Endothelial cell of umbilical vein (primary cell): ENCODE results near the gene EXT2. TPM values are rescaled to one million over a fixed set of nuclear protein-coding genes. Genes with fewer than 3 reads are reported as not detected.

Source experiments
- BruUV-seq: library from RNA; stranded (reverse); fragments of 400-500 nt; replicated peaks from 2 replicates; lab custom pipeline; 2021; lab: Mats Ljungman, UMichigan
- CTCF ChIA-PET: fragments of 300-600, 350-600 bp; sonication (Branson Sonifier 250); formaldehyde crosslinking; loops from one replicate; lab custom pipeline; 2021; ENCODE audit warnings: antibody characterized with exemption, inconsistent platforms; lab: Charles Lee
- POLR2A ChIA-PET: fragments of 300-600, 350-600 bp; sonication (Branson Sonifier 250); formaldehyde crosslinking; loops from one replicate; lab custom pipeline; 2021; ENCODE audit warnings: antibody characterized with exemption, inconsistent platforms; lab: Charles Lee
- DNase-seq: peaks from one replicate; pipeline ENCODE4 v3.0.0-alpha.2; 2011; ENCODE audit warnings: low read depth, low spot score
- FAIRE-seq: peaks from 2 replicates; lab custom pipeline; 2011; peaks lifted over from hg19 to GRCh38; lab: Jason Lieb, UNC
- H2AFZ ChIP-seq: 2 replicates; pipeline ENCODE4 v1.6.0; 2012; ENCODE audit warnings: low read depth, low read length, control low read depth, inconsistent platforms
- H3K27ac ChIP-seq: 2 replicates; pipeline ENCODE4 v1.5.1; 2011; ENCODE audit warnings: low read depth, mild to moderate bottlenecking, control low read depth, low read length, moderate library complexity; ENCODE audit not compliant: insufficient read depth
- H3K27me3 ChIP-seq, 2 experiments: 2 replicates each; pipeline versions ENCODE4 v1.6.0 to v1.6.1; 2011; ENCODE audit warnings: low read length in 2 of 2, mixed read lengths in 1 of 2; ENCODE audit not compliant: control insufficient read depth in 2 of 2, insufficient read depth in 2 of 2
- H3K36me3 ChIP-seq, 2 experiments: 2 replicates in 1 of 2; 3 replicates in 1 of 2; pipeline ENCODE4 v1.5.1; 2011; ENCODE audit warnings: low read length in 2 of 2, mild to moderate bottlenecking in 1 of 2, moderate library complexity in 1 of 2; ENCODE audit not compliant: control insufficient read depth in 2 of 2, insufficient read depth in 2 of 2; ENCODE audit errors: extremely low read depth in 1 of 2
- H3K4me1 ChIP-seq: 3 replicates; pipeline ENCODE4 v1.5.1; 2011; ENCODE audit warnings: mild to moderate bottlenecking, low read length; ENCODE audit not compliant: control insufficient read depth, insufficient read depth; ENCODE audit errors: extremely low read depth
- H3K4me2 ChIP-seq: 2 replicates; pipeline ENCODE4 v1.6.1; 2011; ENCODE audit warnings: low read length, control low read depth, mixed read lengths; ENCODE audit not compliant: insufficient read depth
- H3K4me3 ChIP-seq, 3 experiments: fragments of 200-600 bp in 1 of 3; sonication (generic), shearing (Covaris generic) in 1 of 3; replicated peaks in 1 of 3; 2 replicates each; pipeline ENCODE4 v1.5.1; 2011 to 2016; ENCODE audit warnings: control low read depth in 3 of 3, low read length in 3 of 3, mild to moderate bottlenecking in 2 of 3, inconsistent platforms in 1 of 3, low read depth in 1 of 3, moderate library complexity in 1 of 3; ENCODE audit not compliant: insufficient read depth in 1 of 3
- H3K79me2 ChIP-seq: 2 replicates; pipeline ENCODE4 v1.6.0; 2012; ENCODE audit warnings: low read length, inconsistent platforms; ENCODE audit not compliant: control insufficient read depth, insufficient read depth
- H3K9ac ChIP-seq: replicated peaks from 2 replicates; pipeline ENCODE3; 2011; ENCODE audit warnings: low read length, control low read depth; ENCODE audit not compliant: insufficient read depth; ENCODE audit errors: extremely low read depth
- H3K9me1 ChIP-seq: replicated peaks from 3 replicates; pipeline ENCODE4 v1.6.0; 2011; ENCODE audit warnings: mild to moderate bottlenecking, low read length; ENCODE audit not compliant: control insufficient read depth, insufficient read depth; ENCODE audit errors: extremely low read depth
- H3K9me3 ChIP-seq: replicated peaks from 2 replicates; pipeline ENCODE4 v1.5.1; 2012; ENCODE audit warnings: low read length, inconsistent platforms; ENCODE audit not compliant: control insufficient read depth, insufficient read depth
- H4K20me1 ChIP-seq: replicated peaks from 2 replicates; pipeline ENCODE3; 2011; ENCODE audit warnings: mild to moderate bottlenecking, low read length; ENCODE audit not compliant: control insufficient read depth, insufficient read depth; ENCODE audit errors: extremely low read depth
- JUN ChIP-seq: IDR thresholded peaks from 2 replicates; pipeline ENCODE4 v1.6.1; 2011; ENCODE audit warnings: borderline replicate concordance, low read depth; ENCODE audit not compliant: insufficient read length, insufficient read depth
- MYC ChIP-seq: IDR thresholded peaks from one replicate; pipeline ENCODE4 v1.6.1; 2011; ENCODE audit warnings: mild to moderate bottlenecking, low read depth, low read length
- POLR2AphosphoS5 ChIP-seq: IDR thresholded peaks from 2 replicates; pipeline ENCODE4 v1.6.1; 2012; ENCODE audit warnings: low read depth, mild to moderate bottlenecking, control low read depth, low read length, moderate library complexity; ENCODE audit not compliant: insufficient read depth
- dilution Hi-C: fragments of 300-500 bp; cut with MboI; formaldehyde crosslinking; loops from one replicate; pipeline ENCODE4 v1.15.0; 2019; ENCODE audit warnings: low sequenced_read_pairs; ENCODE audit not compliant: extremely low pct_ligation_motif_present
- intact Hi-C: fragments of 100-400 bp; cut with micrococcal nuclease; formaldehyde crosslinking; loops from one replicate; pipeline ENCODE4 v1.10.0; 2022
- polyA plus RNA-seq, 4 experiments: library from polyadenylated mRNA; depleted of rRNA in 3 of 4; stranded (reverse) in 3 of 4; unstranded in 1 of 4; fragments of >200 nt; gene quantifications; 2 replicates each; pipeline versions ENCODE4 v1.2.1 to v1.2.3, GENCODE V29; 2011 to 2012; ENCODE audit warnings: missing spikeins in 1 of 4
- total RNA-seq: library from RNA; stranded (reverse); gene quantifications from 2 replicates; pipeline ENCODE4 v1.2.3, GENCODE V29; 2021

The EXT2 gene
- total and polyA plus RNA-seq, 2 donors (not counting 3 experiments of a cell fraction or from before 2014, with no cell fraction given) = 50.9 to 60.3 TPM

DNA sequence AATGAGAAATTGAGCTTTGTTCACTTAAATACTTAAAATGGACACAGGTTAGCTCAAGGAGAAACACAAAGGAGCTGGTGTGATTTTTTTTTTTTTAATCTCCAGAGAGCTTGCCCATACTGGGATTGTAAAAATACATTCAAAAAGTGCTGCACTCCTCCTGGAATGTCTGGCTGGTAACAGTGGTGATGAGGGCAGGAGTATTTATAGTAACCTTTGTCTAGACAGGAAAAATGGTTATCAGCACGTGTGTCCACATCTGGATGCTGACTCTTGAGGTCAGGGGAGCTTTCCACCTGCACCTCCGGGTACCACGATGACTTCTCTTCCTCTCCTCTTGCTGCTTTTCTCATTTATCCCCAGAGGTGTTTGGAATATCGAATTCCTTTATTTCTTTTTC lies 30.1 kb downstream of the EXT2 start:
- FAIRE-seq (peak; percentile 69), DNase-seq (peak; percentile 41)
- dilution Hi-C loops (no loop called here), intact Hi-C loops (no loop called here)
- H3K27me3 ChIP-seq = no peaks in the 10 kb centered on the region
- BruUV-seq = no TSS peak
- peaks cover 5% of the 10 kb centered on the region for H3K4me1 ChIP-seq
- no peaks in the 10 kb centered on the region for H3K9me3 ChIP-seq
- H3K9ac ChIP-seq = no peak overlapping the region
- H2AFZ ChIP-seq = no peak overlapping the region
- H3K9me1 ChIP-seq = no peaks in the 10 kb centered on the region
- TF ChIP-seq JUN (peak; percentile 9), POLR2AphosphoS5 (no peak)
- no peaks in the 10 kb centered on the region for H4K20me1 ChIP-seq
- no peak overlapping the region for H3K4me3 ChIP-seq
- H3K27ac ChIP-seq = peak overlapping the region; percentile 15
- no peak overlapping the region for H3K4me2 ChIP-seq
- peaks cover 0 to 5% of the 10 kb centered on the region in 2 experiments for H3K36me3 ChIP-seq
- no peaks in the 10 kb centered on the region for H3K79me2 ChIP-seq
- ChIA-PET CTCF (interaction anchor here (0.6 to 2.2 kb wide), 4 partner anchors 13 to 431 kb away, joined by 3 to 11 read pairs (median 5); partner anchors contain the start of gene EXT2), POLR2A (no interaction called here)

DNA sequence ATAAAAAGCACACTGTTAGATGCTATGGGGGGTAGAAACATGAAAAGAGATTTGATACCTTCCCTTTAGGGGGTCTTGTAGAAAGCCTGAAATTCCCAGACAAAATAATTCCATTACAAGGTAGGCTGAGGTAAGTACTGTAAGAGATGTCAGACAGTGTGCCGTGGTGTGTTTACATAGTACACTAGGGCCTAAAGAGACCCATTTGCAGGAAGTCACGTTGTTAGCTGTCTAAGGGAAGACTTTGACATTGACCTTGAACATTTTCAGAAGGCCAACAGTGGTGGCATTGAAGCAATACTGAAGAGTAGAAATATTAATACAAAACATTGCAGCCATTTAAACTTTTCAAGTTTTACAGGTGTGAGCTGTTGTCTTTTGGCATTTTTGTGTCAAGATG lies 30.8 kb downstream of the EXT2 start:
- H3K27me3 ChIP-seq = no peaks in the 10 kb centered on the region
- no peaks in the 10 kb centered on the region for H3K79me2 ChIP-seq
- TF ChIP-seq MYC = no peak
- intact Hi-C loops = no loop called here
- no peak overlapping the region for H3K9ac ChIP-seq
- no peak overlapping the region for H2AFZ ChIP-seq
- no peak for DNase-seq
- dilution Hi-C loops = no loop called here
- ChIA-PET CTCF (interaction anchor here (0.7 to 2.2 kb wide), 3 partner anchors 12 to 31 kb away, joined by 5 to 11 read pairs (median 5); partner anchors contain the start of gene EXT2), POLR2A (no interaction called here)
- FAIRE-seq = no peak
- no peaks in the 10 kb centered on the region for H3K9me1 ChIP-seq
- H4K20me1 ChIP-seq = no peaks in the 10 kb centered on the region
- H3K4me1 ChIP-seq = peaks cover 5% of the 10 kb centered on the region
- H3K36me3 ChIP-seq = peaks cover 0 to 6% of the 10 kb centered on the region in 2 experiments
- no peak overlapping the region for H3K4me3 ChIP-seq
- no peak overlapping the region for H3K4me2 ChIP-seq
- no peaks in the 10 kb centered on the region for H3K9me3 ChIP-seq
- no peak overlapping the region for H3K27ac ChIP-seq
- BruUV-seq = no TSS peak
